Measurements from ENCODE around the gene OPA3. TPM values are rescaled to one million over a fixed set of nuclear protein-coding genes. Genes with fewer than 3 reads are reported as not detected.

The OPA3 gene
- total and polyA plus RNA-seq, 10 of the 15 experiments (the other 5 are each of a cell fraction or from before 2014, with no cell fraction given): 2.2 to 24.3 (median 13.3) TPM

DNA sequence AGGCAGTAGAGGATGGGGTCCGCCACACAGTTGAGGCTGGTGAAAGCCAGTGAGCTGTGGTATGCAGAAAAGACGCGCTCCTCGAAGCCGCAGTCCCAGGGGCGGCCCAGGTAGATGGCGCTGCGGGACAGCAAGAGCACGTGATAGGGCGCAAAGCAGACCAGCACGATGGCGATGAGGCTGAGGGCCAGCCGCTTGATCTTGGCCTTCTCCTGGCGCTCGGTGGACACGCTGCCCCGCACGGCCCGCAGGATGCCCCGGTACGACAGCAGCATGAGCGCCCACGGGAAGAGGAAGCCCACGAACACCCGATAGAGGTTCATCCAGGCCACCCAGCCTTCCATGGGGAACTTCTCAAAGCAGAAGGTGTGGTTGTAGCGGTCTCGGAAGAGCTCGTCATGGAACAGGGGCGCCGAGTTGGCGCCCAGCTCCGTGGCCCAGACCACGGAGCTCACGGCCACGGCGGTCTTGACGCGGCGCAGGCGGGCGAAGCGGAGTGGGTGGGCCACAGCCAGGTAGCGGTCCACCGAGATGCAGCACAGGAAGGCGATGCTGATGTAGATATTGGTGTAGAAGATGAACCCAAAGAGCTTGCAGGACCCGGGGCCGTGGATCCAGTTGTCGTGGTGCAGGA is 6.5 kb upstream of the OPA3 start (continued):
- TF ChIP-seq, protein P1, sequence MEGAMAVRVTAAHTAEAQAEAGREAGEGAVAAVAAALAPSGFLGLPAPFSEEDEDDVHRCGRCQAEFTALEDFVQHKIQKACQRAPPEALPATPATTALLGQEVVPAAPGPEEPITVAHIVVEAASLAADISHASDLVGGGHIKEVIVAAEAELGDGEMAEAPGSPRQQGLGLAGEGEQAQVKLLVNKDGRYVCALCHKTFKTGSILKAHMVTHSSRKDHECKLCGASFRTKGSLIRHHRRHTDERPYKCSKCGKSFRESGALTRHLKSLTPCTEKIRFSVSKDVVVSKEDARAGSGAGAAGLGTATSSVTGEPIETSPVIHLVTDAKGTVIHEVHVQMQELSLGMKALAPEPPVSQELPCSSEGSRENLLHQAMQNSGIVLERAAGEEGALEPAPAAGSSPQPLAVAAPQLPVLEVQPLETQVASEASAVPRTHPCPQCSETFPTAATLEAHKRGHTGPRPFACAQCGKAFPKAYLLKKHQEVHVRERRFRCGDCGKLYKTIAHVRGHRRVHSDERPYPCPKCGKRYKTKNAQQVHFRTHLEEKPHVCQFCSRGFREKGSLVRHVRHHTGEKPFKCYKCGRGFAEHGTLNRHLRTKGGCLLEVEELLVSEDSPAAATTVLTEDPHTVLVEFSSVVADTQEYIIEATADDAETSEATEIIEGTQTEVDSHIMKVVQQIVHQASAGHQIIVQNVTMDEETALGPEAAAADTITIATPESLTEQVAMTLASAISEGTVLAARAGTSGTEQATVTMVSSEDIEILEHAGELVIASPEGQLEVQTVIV (IDR thresholded peaks at IDR 0.05; ENCODE audit: borderline replicate concordance, partially characterized antibody): no peak
- peak in 1 of 2 experiments; percentile 64; a peak in 2 of 4 replicates for TF ChIP-seq BHLHE40 (IDR thresholded peaks at IDR 0.05; ENCODE audit: borderline replicate concordance in 1 of 2, low read depth in 2 of 2, low read length in 1 of 2)
- no peak for TF ChIP-seq SRF (IDR thresholded peaks at IDR 0.05; ENCODE audit: low read depth in 2 of 2, low read length in 2 of 2)

DNA sequence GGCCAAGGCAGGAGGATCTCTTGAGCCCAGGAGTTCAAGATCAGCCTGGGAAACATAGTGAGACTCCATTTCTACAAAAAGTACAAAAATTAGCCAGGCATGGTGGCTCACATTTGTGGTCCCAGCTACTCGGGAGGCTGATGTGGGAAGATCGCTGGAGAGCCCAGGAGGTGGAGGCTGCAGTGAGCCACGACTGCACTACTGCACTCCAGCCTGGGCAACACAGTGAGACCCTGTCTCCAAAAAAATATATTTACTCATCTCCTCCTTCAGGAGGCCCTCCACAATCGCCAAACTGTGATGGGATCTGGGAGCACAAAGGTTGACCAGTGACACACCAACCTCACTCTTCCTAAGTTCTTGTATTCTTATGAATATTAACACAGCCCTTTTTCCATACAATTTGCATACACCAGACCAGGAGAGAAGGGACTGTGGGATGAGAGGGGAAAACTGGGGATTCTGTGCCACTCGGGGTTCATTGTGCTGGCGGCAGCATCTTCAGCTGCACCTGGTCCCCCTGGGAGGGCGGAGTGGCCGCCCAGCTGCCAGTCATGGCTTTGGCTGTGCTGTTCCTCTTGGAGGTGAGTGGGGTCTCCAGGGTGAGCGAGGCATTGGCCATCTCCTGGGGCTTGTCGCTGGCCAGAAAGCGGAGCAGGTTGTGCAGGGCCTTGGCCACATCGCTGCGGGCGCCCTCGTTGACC is 5.8 kb upstream of the OPA3 start:
- 49% methylated on average over 15 of the region's 15 CpGs for WGBS (ENCODE audit: insufficient coverage, insufficient replicate concordance, low lambda C conversion rate, missing lambda C conversion rate)
- Histone ChIP-seq H3K9ac (ENCODE audit: control insufficient read depth, insufficient read depth, low read length) (no peak overlapping the region), H3K4me2 (ENCODE audit: control insufficient read depth, insufficient read depth) (no peak overlapping the region), H3K4me1 (ENCODE audit: control insufficient read depth, insufficient read depth, low read length) (peaks cover 1% of the 10 kb centered on the region; the same call in 1 of the 2 replicates), H3K4me3 (no peak overlapping the region), H2AFZ (ENCODE audit: control insufficient read depth, low read depth, low read length) (peak overlapping the region; percentile 60; the same call in 1 of the 2 replicates), H3K27ac (ENCODE audit: control insufficient read depth, insufficient read depth) (no peak overlapping the region), H3K9me3 (replicated peaks; ENCODE audit: control insufficient read depth, insufficient read depth, low read length) (no peaks in the 10 kb centered on the region; the same call in 2 of the 3 replicates), H3K79me2 (ENCODE audit: control insufficient read depth, insufficient read depth, low read length) (no peaks in the 10 kb centered on the region), H3K36me3 (ENCODE audit: control insufficient read depth in 2 of 2, insufficient read depth in 2 of 2, low read length in 1 of 2) (no peaks in the 10 kb centered on the region), H3K27me3 (replicated peaks in 1 of 2; ENCODE audit: control insufficient read depth in 2 of 2, insufficient read depth in 2 of 2, low read length in 1 of 2) (no peaks in the 10 kb centered on the region), H4K20me1 (ENCODE audit: control insufficient read depth, insufficient read depth) (no peaks in the 10 kb centered on the region)
- BruUV-seq (replicated peaks): no TSS peak
- POLR2A ChIA-PET: no interaction called here
- ATAC-seq (no peak; the same call in 2 of the 3 replicates), DNase-seq (ENCODE audit: low read depth, low spot score) (no peak), FAIRE-seq (no peak)
- SMC1A ChIA-PET (ENCODE audit: uncharacterized antibody, unreplicated experiment): interaction anchor here (0.5 to 1.6 kb wide), 4 partner anchors 19 to 102 kb away, joined by 3 to 5 read pairs (median 4); partner anchors contain the start of genes QPCTL and SNRPD2
- in situ Hi-C loops (cut with MboI): no loop called here
- CTCF ChIA-PET: interaction anchor here (0.8 to 1.4 kb wide), 5 partner anchors 23 to 97 kb away, joined by 3 to 7 read pairs (median 3); no protein-coding TSS in a partner anchor
- RAD21 ChIA-PET (ENCODE audit: unreplicated experiment): interaction anchor here (0.8 to 1.7 kb wide), 3 partner anchors 32 to 90 kb away, joined by 3 to 5 read pairs (median 3); no protein-coding TSS in a partner anchor
- intact Hi-C loops (cut with micrococcal nuclease; ENCODE audit: unreplicated experiment): loop anchor here (1.0 kb wide), 1 partner anchor 52 kb away; no protein-coding TSS in a partner anchor
- TF ChIP-seq, protein P2, sequence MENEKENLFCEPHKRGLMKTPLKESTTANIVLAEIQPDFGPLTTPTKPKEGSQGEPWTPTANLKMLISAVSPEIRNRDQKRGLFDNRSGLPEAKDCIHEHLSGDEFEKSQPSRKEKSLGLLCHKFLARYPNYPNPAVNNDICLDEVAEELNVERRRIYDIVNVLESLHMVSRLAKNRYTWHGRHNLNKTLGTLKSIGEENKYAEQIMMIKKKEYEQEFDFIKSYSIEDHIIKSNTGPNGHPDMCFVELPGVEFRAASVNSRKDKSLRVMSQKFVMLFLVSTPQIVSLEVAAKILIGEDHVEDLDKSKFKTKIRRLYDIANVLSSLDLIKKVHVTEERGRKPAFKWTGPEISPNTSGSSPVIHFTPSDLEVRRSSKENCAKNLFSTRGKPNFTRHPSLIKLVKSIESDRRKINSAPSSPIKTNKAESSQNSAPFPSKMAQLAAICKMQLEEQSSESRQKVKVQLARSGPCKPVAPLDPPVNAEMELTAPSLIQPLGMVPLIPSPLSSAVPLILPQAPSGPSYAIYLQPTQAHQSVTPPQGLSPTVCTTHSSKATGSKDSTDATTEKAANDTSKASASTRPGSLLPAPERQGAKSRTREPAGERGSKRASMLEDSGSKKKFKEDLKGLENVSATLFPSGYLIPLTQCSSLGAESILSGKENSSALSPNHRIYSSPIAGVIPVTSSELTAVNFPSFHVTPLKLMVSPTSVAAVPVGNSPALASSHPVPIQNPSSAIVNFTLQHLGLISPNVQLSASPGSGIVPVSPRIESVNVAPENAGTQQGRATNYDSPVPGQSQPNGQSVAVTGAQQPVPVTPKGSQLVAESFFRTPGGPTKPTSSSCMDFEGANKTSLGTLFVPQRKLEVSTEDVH (IDR thresholded peaks at IDR 0.05; ENCODE audit: low read depth, partially characterized antibody): no peak
- TF ChIP-seq CBX5 (IDR thresholded peaks at IDR 0.05; ENCODE audit: low read depth) (no peak), MEF2B (IDR thresholded peaks at IDR 0.05; ENCODE audit: partially characterized antibody, poor library complexity, severe bottlenecking) (no peak), ZSCAN29 (IDR thresholded peaks at IDR 0.05) (no peak), BMI1 (IDR thresholded peaks at IDR 0.05; ENCODE audit: borderline replicate concordance) (no peak), YBX1 (IDR thresholded peaks at IDR 0.05) (no peak), TARDBP (IDR thresholded peaks at IDR 0.05; ENCODE audit: borderline replicate concordance) (no peak), SP1 (IDR thresholded peaks at IDR 0.05; ENCODE audit: low read depth, low read length) (no peak), ZNF207 (IDR thresholded peaks at IDR 0.05; ENCODE audit: borderline replicate concordance) (no peak), PAX5 (IDR thresholded peaks at IDR 0.05; ENCODE audit: borderline replicate concordance, low read depth, low read length) (no peak)
- TF ChIP-seq, protein P3, sequence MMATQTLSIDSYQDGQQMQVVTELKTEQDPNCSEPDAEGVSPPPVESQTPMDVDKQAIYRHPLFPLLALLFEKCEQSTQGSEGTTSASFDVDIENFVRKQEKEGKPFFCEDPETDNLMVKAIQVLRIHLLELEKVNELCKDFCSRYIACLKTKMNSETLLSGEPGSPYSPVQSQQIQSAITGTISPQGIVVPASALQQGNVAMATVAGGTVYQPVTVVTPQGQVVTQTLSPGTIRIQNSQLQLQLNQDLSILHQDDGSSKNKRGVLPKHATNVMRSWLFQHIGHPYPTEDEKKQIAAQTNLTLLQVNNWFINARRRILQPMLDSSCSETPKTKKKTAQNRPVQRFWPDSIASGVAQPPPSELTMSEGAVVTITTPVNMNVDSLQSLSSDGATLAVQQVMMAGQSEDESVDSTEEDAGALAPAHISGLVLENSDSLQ (IDR thresholded peaks at IDR 0.05): no peak

Data from GM12878 (cell line).